Transverse colon (tissue), 4 donors: ENCODE measurements around the gene LARP1. TPM values are rescaled to one million over a fixed set of nuclear protein-coding genes. Genes with fewer than 3 reads are reported as not detected.

Source experiments
- DNase-seq: peaks from one replicate; pipeline ENCODE4 v3.0.0-alpha.2; 2019
- H3K27ac ChIP-seq, 4 donors: fragments of 200-600 bp; sonication (generic); 2 replicates each; pipeline ENCODE4 v1.5.1; 2016 to 2018; ENCODE audit warnings: inconsistent platforms in 4 of 4
- H3K27me3 ChIP-seq: fragments of 200-600 bp; sonication (generic); 2 replicates; pipeline ENCODE4 v1.5.1; 2017; ENCODE audit warnings: inconsistent platforms
- H3K36me3 ChIP-seq, 4 donors: fragments of 200-600 bp; sonication (generic); 2 replicates each; pipeline ENCODE4 v1.5.1; 2017 to 2019; ENCODE audit warnings: inconsistent platforms in 4 of 4
- H3K4me1 ChIP-seq, 4 donors: fragments of 200-600 bp; sonication (generic); 2 replicates each; pipeline ENCODE4 v1.5.1; 2017 to 2020; ENCODE audit warnings: inconsistent platforms in 4 of 4
- H3K4me3 ChIP-seq, 4 donors: fragments of 200-600 bp; sonication (generic); 1 replicate in 1 of 4; 2 replicates in 3 of 4; pipeline versions ENCODE4 v1.5.1 to v1.6.1; 2017 to 2019; ENCODE audit warnings: inconsistent platforms in 4 of 4
- H3K9me3 ChIP-seq, 2 donors: fragments of 200-600 bp; sonication (generic); 2 replicates each; pipeline ENCODE4 v1.5.1; 2017 to 2019; ENCODE audit warnings: inconsistent platforms in 2 of 2
- CTCF ChIP-seq, 5 experiments: fragments of 200-600 bp in 3 of 5; fragments of 450-650 bp in 2 of 5; sonication (generic) in 3 of 5; IDR thresholded peaks; 1 replicate in 2 of 5; 2 replicates in 3 of 5; pipeline ENCODE4 v1.5.1; 2016 to 2017; ENCODE audit warnings: antibody characterized with exemption in 5 of 5, inconsistent platforms in 3 of 5, mild to moderate bottlenecking in 2 of 5, moderate library complexity in 1 of 5
- EP300 ChIP-seq: sonication (generic); formaldehyde crosslinking; IDR thresholded peaks from one replicate; pipeline ENCODE4 v1.6.1; 2017; ENCODE audit warnings: antibody characterized with exemption, low read depth
- POLR2A ChIP-seq: fragments of 450-650 bp; IDR thresholded peaks from one replicate; pipeline ENCODE4 v1.6.1; 2016; ENCODE audit warnings: antibody characterized with exemption, mild to moderate bottlenecking, moderate library complexity
- POLR2AphosphoS5 ChIP-seq, 3 donors: sonication (generic); formaldehyde crosslinking; IDR thresholded peaks; one replicate each; pipeline ENCODE4 v1.6.1; 2016; ENCODE audit warnings: antibody characterized with exemption in 3 of 3
- WGBS, 2 donors: methylation state at CpG; one replicate each; pipeline ENCODE4 v1.1.5; 2018; ENCODE audit warnings: low coverage in 1 of 2; 5-methylcytosine and 5-hydroxymethylcytosine counted together
- in situ Hi-C, 4 donors: fragments of 200-750 bp; cut with MboI; loops; one replicate each; pipeline versions ENCODE4 v1.15.0 to v1.15.1; 2017; ENCODE audit warnings: low sequenced_read_pairs in 3 of 4, low pct_ligation_motif_present in 1 of 4, low pct_unique_long_range_greater_than_20kb in 1 of 4
- intact Hi-C: fragments of 100-400 bp; cut with DNase I; formaldehyde crosslinking; loops from one replicate; pipeline ENCODE4 v1.15.1; 2023; ENCODE audit warnings: low total_unique reads
- small RNA-seq, 4 donors: library from RNA; depleted of rRNA; stranded (forward); fragments of <200 nt; gene quantifications; one replicate each; pipeline ENCODE3, GENCODE V24; 2016
- total RNA-seq, 4 donors: library from RNA; depleted of rRNA; stranded (reverse); fragments of >200 nt; gene quantifications; one replicate each; pipeline ENCODE4 v1.1.0, GENCODE V29; 2016

The LARP1 gene
- total RNA-seq, 4 donors from 2014 or later: 63.6 to 171 (median 105) TPM

GRCh38 chr5:154862766-154863165, 107.6 kb downstream of the LARP1 start:
- H3K4me1 ChIP-seq: peaks cover 24 to 49% (median 39%) of the 10 kb centered on the region in 4 donors
- no peaks in the 10 kb centered on the region for H3K27me3 ChIP-seq
- 72% methylated on average over 2 of the region's 2 CpGs for WGBS, 2 donors
- intact Hi-C loops (no loop called here), in situ Hi-C loops (no loop called here)
- peaks cover 0 to 24% (median 7%) of the 10 kb centered on the region in 4 donors for H3K36me3 ChIP-seq
- H3K9me3 ChIP-seq: no peaks in the 10 kb centered on the region
- no peak overlapping the region for H3K4me3 ChIP-seq
- TF ChIP-seq EP300 (no peak), POLR2A (no peak), POLR2AphosphoS5 (IDR thresholded peaks at IDR 0.05) (no peak), CTCF (IDR thresholded peaks at IDR 0.05) (no peak)
- H3K27ac ChIP-seq: no peak overlapping the region
- no peak for DNase-seq

DNA sequence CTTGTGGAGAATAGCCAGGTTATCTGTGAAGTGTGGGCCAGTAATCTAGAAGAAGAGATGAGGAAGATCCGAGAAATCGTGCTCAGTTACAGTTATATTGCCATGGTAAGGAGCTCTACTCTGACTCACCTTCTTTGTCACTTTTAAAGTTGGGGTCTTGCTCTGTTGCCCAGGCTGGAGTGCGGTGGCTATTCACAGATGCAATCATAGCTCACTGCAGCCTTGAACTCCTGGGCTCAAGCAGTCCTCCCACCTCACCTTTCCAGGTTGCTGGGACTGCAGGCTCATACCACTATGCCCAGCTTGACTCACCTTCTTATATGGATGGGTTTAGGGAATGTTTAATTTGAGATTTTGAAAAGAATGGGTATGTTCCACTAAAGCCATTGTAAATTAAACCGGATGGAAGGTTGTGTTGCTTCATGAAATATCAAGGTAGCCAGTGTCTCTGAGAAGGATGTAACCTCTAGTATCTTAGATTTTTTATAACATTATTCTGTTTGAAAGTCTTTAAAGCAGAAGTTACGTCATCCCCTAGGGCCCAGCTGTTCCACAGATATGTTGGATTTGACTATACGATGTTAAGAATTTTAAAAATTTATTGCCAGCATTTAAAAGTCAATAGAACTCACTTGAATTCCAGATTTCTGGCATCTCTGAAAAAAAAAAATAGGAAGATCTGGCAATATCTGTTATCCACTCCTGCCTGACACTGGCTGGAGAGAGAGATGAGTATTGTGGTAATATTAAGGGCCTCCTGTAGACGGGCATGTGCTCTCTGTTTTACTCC, 108.3 kb downstream of the LARP1 start:
- DNase-seq: no peak
- no peak overlapping the region for H3K4me3 ChIP-seq

DNA sequence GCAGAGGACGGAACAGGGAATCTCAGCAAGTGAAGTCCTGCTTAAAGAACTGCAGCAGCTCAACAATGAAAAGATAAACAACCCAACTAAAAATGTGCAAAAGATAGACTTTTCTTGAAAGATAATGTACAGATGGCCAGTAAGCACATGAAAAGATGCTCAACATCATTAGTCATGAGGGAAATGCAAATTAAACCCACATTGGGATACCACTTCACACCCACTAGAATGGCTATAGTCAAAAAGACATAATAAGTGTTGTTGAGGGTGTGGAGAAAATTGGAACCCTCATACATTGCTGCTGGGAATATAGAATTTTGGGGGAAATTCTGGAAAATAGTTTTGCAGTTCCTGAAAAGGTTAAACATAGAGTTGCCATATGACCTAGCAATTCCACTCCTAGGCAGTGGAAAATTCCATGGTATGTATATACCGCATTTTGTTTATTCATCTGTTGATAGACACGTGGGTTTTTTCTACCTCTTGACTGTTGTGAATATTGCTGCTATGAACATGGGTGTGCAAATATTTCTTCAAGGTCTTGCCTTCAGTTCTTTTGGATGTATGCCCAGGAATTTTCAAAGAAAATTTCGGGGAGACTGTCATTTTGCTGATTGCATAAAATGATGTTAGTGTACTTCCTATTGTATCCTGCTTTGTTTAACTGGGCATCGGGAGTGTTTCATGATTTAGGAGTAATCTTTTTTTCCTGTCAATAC, 110.4 kb downstream of the LARP1 start:
- in situ Hi-C loops: no loop called here
- Histone ChIP-seq H3K27ac (peak overlapping the region in 1 of 4 donors; percentile 18), H3K4me1 (peaks cover 16 to 37% (median 27%) of the 10 kb centered on the region in 4 donors), H3K9me3 (no peaks in the 10 kb centered on the region), H3K27me3 (no peaks in the 10 kb centered on the region), H3K36me3 (peaks cover 0 to 30% (median 7%) of the 10 kb centered on the region in 4 donors), H3K4me3 (no peak overlapping the region)
- no peak for DNase-seq
- 58 to 59% methylated on average over 5 of the region's 5 CpGs for WGBS, 2 donors
- intact Hi-C loops: no loop called here
- TF ChIP-seq EP300: no peak
- no peak for TF ChIP-seq POLR2A
- TF ChIP-seq POLR2AphosphoS5 (IDR thresholded peaks at IDR 0.05): no peak
- no peak for TF ChIP-seq CTCF (IDR thresholded peaks at IDR 0.05)

More for the DNA sequence above, 108.3 kb downstream of the LARP1 start:
- 85 to 92% methylated on average over 4 to 7 of the region's 7 CpGs for WGBS, 2 donors
- Histone ChIP-seq H3K27ac (no peak overlapping the region), H3K36me3 (peaks cover 0 to 26% (median 7%) of the 10 kb centered on the region in 4 donors), H3K27me3 (no peaks in the 10 kb centered on the region), H3K4me1 (peaks cover 24 to 49% (median 39%) of the 10 kb centered on the region in 4 donors), H3K9me3 (no peaks in the 10 kb centered on the region)
- in situ Hi-C loops: no loop called here
- intact Hi-C loops: no loop called here
- TF ChIP-seq POLR2AphosphoS5 (IDR thresholded peaks at IDR 0.05): no peak
- TF ChIP-seq POLR2A: no peak
- TF ChIP-seq CTCF (IDR thresholded peaks at IDR 0.05): no peak
- no peak for TF ChIP-seq EP300

DNA sequence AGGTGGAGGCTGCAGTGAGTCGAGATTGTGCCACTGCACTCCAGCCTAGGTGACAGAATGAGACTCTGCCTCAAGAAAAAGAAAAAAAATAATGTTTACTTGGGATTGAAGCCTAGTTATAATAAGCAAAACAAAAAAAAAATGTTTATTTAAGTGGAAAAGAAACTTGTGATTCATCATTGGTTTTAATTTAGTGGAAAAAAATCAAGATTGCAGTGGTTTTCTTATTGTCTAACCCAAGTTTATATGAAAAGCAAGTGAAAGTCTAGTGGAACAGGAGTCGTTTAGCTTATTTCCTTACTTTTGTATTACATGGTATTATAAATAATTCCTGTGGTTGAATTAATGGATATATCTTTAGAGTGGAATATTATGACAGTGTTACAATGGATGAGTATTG, 111.7 kb downstream of the LARP1 start:
- Histone ChIP-seq H3K36me3 (peaks cover 0 to 42% (median 14%) of the 10 kb centered on the region in 4 donors), H3K4me3 (no peak overlapping the region), H3K4me1 (peaks cover 8 to 25% (median 15%) of the 10 kb centered on the region in 4 donors), H3K9me3 (no peaks in the 10 kb centered on the region), H3K27me3 (no peaks in the 10 kb centered on the region), H3K27ac (peak overlapping the region in 1 of 4 donors; percentile 35)
- 75 to 77% methylated on average over 2 of the region's 2 CpGs for WGBS, 2 donors
- intact Hi-C loops: no loop called here
- no peak for TF ChIP-seq POLR2AphosphoS5 (IDR thresholded peaks at IDR 0.05)
- TF ChIP-seq POLR2A: no peak
- in situ Hi-C loops: no loop called here
- DNase-seq: no peak

Small RNA genes lying within 50 kb of the gene (small RNA-seq; reads per million reads assigned to genes)
- gene MIR378H: 0 reads per million in 4 donors
- 0 reads per million in 4 donors for gene RF00019

Other genes with a start within 250 kb of the LARP1 start
- gene FAXDC2, start 95.2 kb downstream of the LARP1 start, total RNA-seq: 10 to 100 TPM; 10.3 to 54.8 (median 27.4) TPM
- 10 to 100 TPM; 64.3 to 97.3 (median 78.9) TPM for gene CNOT8, start 103.2 kb downstream of the LARP1 start, total RNA-seq
- 10 to 100 TPM in 1 of 4 donors, 1 to 10 TPM in 3; 3.4 to 39.4 (median 7.3) TPM for gene GEMIN5, start 182.8 kb downstream of the LARP1 start, total RNA-seq
- gene MRPL22, start 185.7 kb downstream of the LARP1 start, total RNA-seq: 10 to 100 TPM in 2 of 4 donors, 1 to 10 TPM in 1, not detected in 1; 9.4 to 13.2 (median 12.5) TPM